Measurements from ENCODE around the gene RRAS.

The RRAS gene

GRCh38 chr19:49664171-49665035, 24.5 kb upstream of the RRAS start:
- no peaks in the 10 kb centered on the region for H3K9me3 ChIP-seq (ENCODE audit: severe bottlenecking)
- H3K4me1 ChIP-seq (ENCODE audit: insufficient read depth, poor library complexity, severe bottlenecking): no peaks in the 10 kb centered on the region
- ATAC-seq (ENCODE audit: low read depth) (peak; percentile 79), DNase-seq (ENCODE audit: low spot score) (peak; percentile 97)
- peak overlapping the region; percentile 83 for H3K27ac ChIP-seq (ENCODE audit: poor library complexity, severe bottlenecking)
- H3K36me3 ChIP-seq (ENCODE audit: low read depth): peaks cover 32% of the 10 kb centered on the region
- no peaks in the 10 kb centered on the region for H3K27me3 ChIP-seq (ENCODE audit: insufficient read depth, poor library complexity, severe bottlenecking)
- peak overlapping the region; percentile 62 for H3K4me3 ChIP-seq (ENCODE audit: severe bottlenecking)
- TF ChIP-seq CTCF (IDR thresholded peaks at IDR 0.05; ENCODE audit: poor library complexity, severe bottlenecking): no peak

- no peak for TF ChIP-seq CTCF (IDR thresholded peaks at IDR 0.05; ENCODE audit: poor library complexity, severe bottlenecking)
- peaks cover 41% of the 10 kb centered on the region for H3K36me3 ChIP-seq (ENCODE audit: low read depth)
- no peaks in the 10 kb centered on the region for H3K4me1 ChIP-seq (ENCODE audit: insufficient read depth, poor library complexity, severe bottlenecking)
- no peak overlapping the region for H3K27ac ChIP-seq (ENCODE audit: poor library complexity, severe bottlenecking)
- H3K9me3 ChIP-seq (ENCODE audit: severe bottlenecking): no peaks in the 10 kb centered on the region
- DNase-seq (ENCODE audit: low spot score) (no peak), ATAC-seq (ENCODE audit: low read depth) (no peak)
- H3K4me3 ChIP-seq (ENCODE audit: severe bottlenecking): no peak overlapping the region
- H3K27me3 ChIP-seq (ENCODE audit: insufficient read depth, poor library complexity, severe bottlenecking): no peaks in the 10 kb centered on the region
Measured at GRCh38 chr19:49663224-49663623, 23.3 kb upstream of the RRAS start.

- no peak for TF ChIP-seq CTCF (IDR thresholded peaks at IDR 0.05; ENCODE audit: poor library complexity, severe bottlenecking)
- Histone ChIP-seq H3K4me1 (ENCODE audit: insufficient read depth, poor library complexity, severe bottlenecking) (no peaks in the 10 kb centered on the region), H3K4me3 (ENCODE audit: severe bottlenecking) (no peak overlapping the region), H3K27ac (ENCODE audit: poor library complexity, severe bottlenecking) (no peak overlapping the region), H3K9me3 (ENCODE audit: severe bottlenecking) (no peaks in the 10 kb centered on the region), H3K27me3 (ENCODE audit: insufficient read depth, poor library complexity, severe bottlenecking) (no peaks in the 10 kb centered on the region), H3K36me3 (ENCODE audit: low read depth) (peaks cover 51% of the 10 kb centered on the region)
- ATAC-seq (ENCODE audit: low read depth): no peak
- DNase-seq (ENCODE audit: low spot score): no peak
Measured at GRCh38 chr19:49662011-49662410, 22.1 kb upstream of the RRAS start.

GRCh38 chr19:49660338-49660961, 20.5 kb upstream of the RRAS start:
- Histone ChIP-seq H3K36me3 (ENCODE audit: low read depth) (peaks cover 65% of the 10 kb centered on the region), H3K4me1 (ENCODE audit: insufficient read depth, poor library complexity, severe bottlenecking) (no peaks in the 10 kb centered on the region), H3K4me3 (ENCODE audit: severe bottlenecking) (no peak overlapping the region), H3K9me3 (ENCODE audit: severe bottlenecking) (no peaks in the 10 kb centered on the region), H3K27ac (ENCODE audit: poor library complexity, severe bottlenecking) (no peak overlapping the region), H3K27me3 (ENCODE audit: insufficient read depth, poor library complexity, severe bottlenecking) (no peaks in the 10 kb centered on the region)
- no peak for TF ChIP-seq CTCF (IDR thresholded peaks at IDR 0.05; ENCODE audit: poor library complexity, severe bottlenecking)
- DNase-seq (ENCODE audit: low spot score): no peak
- ATAC-seq (ENCODE audit: low read depth): no peak
